ENCODE data around the gene DMD.

The DMD gene

DNA sequence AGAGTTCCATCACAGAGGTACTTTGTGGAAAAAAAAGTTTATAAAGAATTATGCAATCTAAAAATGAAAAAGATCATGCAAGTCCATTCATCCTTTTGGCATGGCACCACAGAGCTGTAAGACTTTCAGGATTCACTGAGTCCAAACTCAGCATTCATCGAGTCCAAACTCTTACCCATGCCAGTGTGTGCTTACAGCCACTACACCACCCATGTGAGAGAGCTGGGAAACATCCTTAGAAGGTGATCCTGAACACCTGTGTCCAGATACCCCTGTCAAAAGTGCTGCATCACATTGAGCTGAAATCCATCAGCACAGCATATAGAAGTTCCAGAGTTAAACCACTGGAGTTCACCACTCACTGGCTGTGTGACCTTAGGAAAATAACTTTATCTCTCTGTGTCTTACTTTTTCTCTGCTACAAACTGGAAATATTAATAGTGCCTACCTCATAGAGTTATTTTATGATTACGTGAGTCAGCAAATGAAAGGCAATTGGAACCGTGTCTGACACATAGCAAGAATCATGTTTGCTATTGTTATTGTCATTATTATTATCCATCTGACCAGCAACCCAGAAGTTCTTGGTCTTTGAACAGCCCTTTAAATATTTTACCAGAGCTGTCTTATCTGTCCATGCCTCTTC lies 2024.5 kb downstream of the DMD start:
- TF ChIP-seq, protein P1, sequence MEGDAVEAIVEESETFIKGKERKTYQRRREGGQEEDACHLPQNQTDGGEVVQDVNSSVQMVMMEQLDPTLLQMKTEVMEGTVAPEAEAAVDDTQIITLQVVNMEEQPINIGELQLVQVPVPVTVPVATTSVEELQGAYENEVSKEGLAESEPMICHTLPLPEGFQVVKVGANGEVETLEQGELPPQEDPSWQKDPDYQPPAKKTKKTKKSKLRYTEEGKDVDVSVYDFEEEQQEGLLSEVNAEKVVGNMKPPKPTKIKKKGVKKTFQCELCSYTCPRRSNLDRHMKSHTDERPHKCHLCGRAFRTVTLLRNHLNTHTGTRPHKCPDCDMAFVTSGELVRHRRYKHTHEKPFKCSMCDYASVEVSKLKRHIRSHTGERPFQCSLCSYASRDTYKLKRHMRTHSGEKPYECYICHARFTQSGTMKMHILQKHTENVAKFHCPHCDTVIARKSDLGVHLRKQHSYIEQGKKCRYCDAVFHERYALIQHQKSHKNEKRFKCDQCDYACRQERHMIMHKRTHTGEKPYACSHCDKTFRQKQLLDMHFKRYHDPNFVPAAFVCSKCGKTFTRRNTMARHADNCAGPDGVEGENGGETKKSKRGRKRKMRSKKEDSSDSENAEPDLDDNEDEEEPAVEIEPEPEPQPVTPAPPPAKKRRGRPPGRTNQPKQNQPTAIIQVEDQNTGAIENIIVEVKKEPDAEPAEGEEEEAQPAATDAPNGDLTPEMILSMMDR (IDR thresholded peaks at IDR 0.05; ENCODE audit: control insufficient read depth, insufficient read depth, low read depth, low read length, missing control alignments) = no peak
- no peak for DNase-seq (ENCODE audit: low read depth)
- no peak overlapping the region for H3K4me3 ChIP-seq (ENCODE audit: control insufficient read depth, low read depth, low read length)

DNA sequence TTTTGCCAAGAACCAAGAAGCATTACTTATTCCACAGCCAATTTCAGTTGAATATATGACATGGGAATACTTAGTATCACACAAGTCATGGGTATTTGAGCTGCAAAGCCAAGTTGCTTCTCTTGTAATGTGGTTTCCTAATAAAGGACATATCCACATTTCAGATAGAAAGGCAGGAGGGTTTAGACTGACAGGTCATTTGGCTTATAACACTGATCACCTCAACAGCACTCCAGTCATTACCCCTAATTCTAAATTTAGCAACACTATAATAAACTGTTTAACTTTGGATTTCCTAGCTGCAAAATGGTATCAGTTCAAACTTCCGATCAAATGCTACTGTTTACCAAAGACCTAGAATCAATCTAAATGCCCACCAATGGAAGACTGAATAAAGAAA lies 2025.5 kb downstream of the DMD start:
- no peak for DNase-seq (ENCODE audit: low read depth)
- no peak overlapping the region for H3K4me3 ChIP-seq (ENCODE audit: control insufficient read depth, low read depth, low read length)
- TF ChIP-seq, protein P1 (IDR thresholded peaks at IDR 0.05; ENCODE audit: control insufficient read depth, insufficient read depth, low read depth, low read length, missing control alignments) = no peak

DNA sequence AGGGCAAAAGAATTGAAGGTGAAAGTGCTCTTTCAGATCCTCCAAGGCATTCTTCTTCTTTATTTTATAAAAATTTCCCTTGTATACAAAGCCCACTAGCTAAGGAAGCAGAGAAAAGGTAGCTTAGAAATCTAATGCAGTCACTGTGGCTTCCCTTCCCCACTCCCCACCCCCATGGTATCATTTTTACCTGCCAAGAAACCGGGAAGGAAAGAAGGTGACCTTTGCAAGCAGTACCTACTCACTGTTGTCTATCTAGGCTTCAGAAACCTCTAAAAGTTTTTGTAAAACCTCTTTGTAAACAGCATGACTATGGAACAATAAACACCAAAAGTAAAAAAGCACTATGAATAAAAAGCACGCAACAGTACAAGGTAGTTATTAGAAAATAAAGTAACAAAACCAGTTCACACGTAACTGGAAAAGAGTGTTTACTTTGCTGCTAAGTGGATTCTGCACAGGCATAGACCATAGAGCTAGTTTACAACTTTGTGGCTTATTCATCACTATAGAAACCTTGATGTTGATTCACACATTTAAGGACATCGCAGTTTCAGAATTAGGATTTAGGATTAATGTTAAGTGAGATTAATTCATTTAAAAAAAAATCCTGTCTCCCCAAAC lies 2029.9 kb downstream of the DMD start:
- DNase-seq (ENCODE audit: low read depth) = no peak
- TF ChIP-seq, protein P1 (IDR thresholded peaks at IDR 0.05; ENCODE audit: control insufficient read depth, insufficient read depth, low read depth, low read length, missing control alignments) = no peak
- H3K4me3 ChIP-seq (ENCODE audit: control insufficient read depth, low read depth, low read length) = no peak overlapping the region

DNA sequence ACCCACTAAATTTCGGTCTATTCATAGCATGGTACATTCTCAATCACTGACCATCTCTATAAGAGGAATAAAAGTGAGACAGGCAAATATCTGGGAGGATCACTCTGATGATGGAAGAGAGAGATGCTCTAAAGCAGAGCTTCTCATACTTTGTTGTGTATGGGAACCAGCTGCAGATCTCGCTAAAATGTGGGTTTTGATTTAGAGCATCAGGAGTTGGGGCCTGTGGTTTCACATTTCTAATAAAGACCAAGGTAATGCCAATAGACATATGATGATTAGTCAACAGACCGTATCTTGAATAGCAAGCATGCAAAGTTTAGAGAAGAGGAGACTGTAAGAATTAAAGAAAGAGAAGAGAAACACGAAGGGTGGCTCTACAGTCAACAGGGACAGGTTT lies 2032.1 kb downstream of the DMD start:
- TF ChIP-seq, protein P1 (IDR thresholded peaks at IDR 0.05; ENCODE audit: control insufficient read depth, insufficient read depth, low read depth, low read length, missing control alignments) = no peak
- DNase-seq (ENCODE audit: low read depth) = no peak
- no peak overlapping the region for H3K4me3 ChIP-seq (ENCODE audit: control insufficient read depth, low read depth, low read length)

DNA sequence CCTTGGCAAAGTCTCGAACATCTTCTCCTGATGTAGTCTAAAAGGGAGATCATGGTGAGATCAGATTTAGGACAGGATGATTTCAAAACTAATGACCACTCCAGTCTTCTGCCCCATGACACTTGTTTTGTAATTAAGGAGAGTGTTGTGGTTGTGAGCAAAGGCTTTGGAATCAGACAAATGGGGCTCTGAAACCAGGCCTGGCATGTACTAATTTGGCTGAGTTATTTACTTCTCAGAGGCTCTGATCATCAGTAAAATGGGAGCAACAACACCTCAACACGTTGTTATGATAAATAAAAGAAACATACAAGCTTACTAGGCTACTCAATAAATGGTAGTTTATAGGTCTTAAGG lies 2032.6 kb downstream of the DMD start:
- no peak for DNase-seq (ENCODE audit: low read depth)
- no peak overlapping the region for H3K4me3 ChIP-seq (ENCODE audit: control insufficient read depth, low read depth, low read length)
- TF ChIP-seq, protein P1 (IDR thresholded peaks at IDR 0.05; ENCODE audit: control insufficient read depth, insufficient read depth, low read depth, low read length, missing control alignments) = no peak

DNA sequence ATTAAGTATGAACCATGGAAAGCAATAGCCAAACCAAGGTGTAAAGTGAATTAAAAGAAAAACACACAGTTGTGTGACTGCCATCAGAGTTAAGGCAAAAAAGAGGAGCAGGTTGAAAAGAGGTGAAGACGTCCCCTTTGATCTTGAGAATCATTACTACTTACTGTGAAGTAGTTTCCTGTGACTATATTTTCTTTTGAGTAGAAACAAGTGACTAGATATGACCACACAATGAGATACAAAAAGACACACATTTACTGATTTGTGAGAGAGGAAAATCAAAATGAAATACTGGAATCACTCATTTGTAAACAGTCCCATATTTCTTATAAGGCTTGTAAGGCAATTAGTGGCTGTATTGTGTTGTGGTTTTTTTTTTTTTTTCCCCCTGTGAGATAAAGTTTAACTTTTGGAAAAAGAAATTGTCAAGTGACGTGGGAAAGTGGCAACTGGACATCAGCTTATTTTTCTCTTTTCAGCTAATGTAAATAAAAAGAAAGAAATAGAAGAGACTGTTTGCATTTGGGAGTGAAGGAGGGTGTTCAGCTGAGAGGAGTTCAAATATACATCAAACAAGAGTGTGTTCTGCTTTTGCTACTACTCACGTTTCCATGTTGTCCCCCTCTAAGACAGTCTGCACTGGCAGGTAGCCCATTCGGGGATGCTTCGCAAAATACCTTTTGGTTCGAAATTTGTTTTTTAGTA lies 2033.1 kb downstream of the DMD start:
- TF ChIP-seq, protein P1 (IDR thresholded peaks at IDR 0.05; ENCODE audit: control insufficient read depth, insufficient read depth, low read depth, low read length, missing control alignments) = no peak
- H3K4me3 ChIP-seq (ENCODE audit: control insufficient read depth, low read depth, low read length) = no peak overlapping the region
- no peak for DNase-seq (ENCODE audit: low read depth)
